Smooth muscle cell (in vitro differentiated cells): Measurements from ENCODE around the gene BCL2L15. TPM values are rescaled to one million over a fixed set of nuclear protein-coding genes. Genes with fewer than 3 reads are reported as not detected.
A peak's percentile ranks its signal among the peaks of the same experiment; 100 is the strongest.

ENCODE experiments used
- DNase-seq: peaks from one replicate; lab custom pipeline; 2025; ENCODE audit not compliant: unreplicated experiment; lab: John Stamatoyannopoulos, UW
- H2AFZ ChIP-seq: fragments of 200-600 bp; sonication (generic); 2 replicates; pipeline ENCODE4 v1.6.0; 2016; ENCODE audit warnings: antibody characterized with exemption, low read depth, mild to moderate bottlenecking
- H3F3A ChIP-seq: fragments of 200-600 bp; sonication (generic); 2 replicates; pipeline ENCODE4 v1.6.0; 2017; ENCODE audit warnings: antibody characterized with exemption, low read depth
- H3K27ac ChIP-seq: fragments of 200-600 bp; sonication (generic); 2 replicates; pipeline ENCODE4 v1.5.1; 2016; ENCODE audit warnings: low read depth, mild to moderate bottlenecking
- H3K27me3 ChIP-seq: fragments of 200-600 bp; sonication (generic); 2 replicates; pipeline ENCODE4 v1.6.1; 2016; ENCODE audit warnings: low read depth, mild to moderate bottlenecking
- H3K36me3 ChIP-seq: fragments of 200-600 bp; sonication (generic); 2 replicates; pipeline ENCODE4 v1.5.1; 2016; ENCODE audit warnings: low read depth
- H3K4me1 ChIP-seq: fragments of 200-600 bp; sonication (generic); 2 replicates; pipeline ENCODE4 v1.5.1; 2016; ENCODE audit warnings: low read depth
- H3K4me2 ChIP-seq: fragments of 200-600 bp; sonication (generic); 2 replicates; pipeline ENCODE4 v1.6.0; 2016; ENCODE audit warnings: mild to moderate bottlenecking
- H3K4me3 ChIP-seq: fragments of 200-600 bp; sonication (generic); 2 replicates; pipeline ENCODE4 v1.5.1; 2016; ENCODE audit warnings: mild to moderate bottlenecking
- H3K79me2 ChIP-seq: fragments of 200-600 bp; sonication (generic); 2 replicates; pipeline ENCODE4 v1.6.0; 2016; ENCODE audit warnings: low read depth, mild to moderate bottlenecking
- H3K9ac ChIP-seq: fragments of 200-600 bp; sonication (generic); 2 replicates; pipeline ENCODE4 v1.6.0; 2016; ENCODE audit warnings: low read depth
- H3K9me3 ChIP-seq: fragments of 200-600 bp; sonication (generic); replicated peaks from 2 replicates; pipeline ENCODE4 v1.5.1; 2016; ENCODE audit warnings: low read depth
- H4K20me1 ChIP-seq: fragments of 200-600 bp; sonication (generic); 2 replicates; pipeline ENCODE4 v1.6.0; 2016; ENCODE audit warnings: low read depth
- WGBS: methylation state at CpG from one replicate; pipeline ENCODE4 v1.1.7; 2016; ENCODE audit warnings: low lambda C conversion rate; 5-methylcytosine and 5-hydroxymethylcytosine counted together
- polyA plus RNA-seq: library from polyadenylated mRNA; unstranded; fragments of >200 nt; fragmentation: Nextera tagmentation; extraction: Ambion mirVana; gene quantifications from 2 replicates; pipeline ENCODE4 v1.2.1, GENCODE V29; 2016
- total RNA-seq: library from RNA; depleted of rRNA; stranded (reverse); fragments of >200 nt; gene quantifications from 2 replicates; pipeline ENCODE4 v1.2.3, GENCODE V29; 2014
- TF ChIP-seq, protein P1 (sequence below): fragments of 200-600 bp; sonication (generic); IDR thresholded peaks from 2 replicates; pipeline ENCODE4 v1.5.1; 2017; ENCODE audit warnings: borderline replicate concordance, mild to moderate bottlenecking, antibody characterized with exemption; ENCODE audit not compliant: insufficient read depth, poor library complexity, severe bottlenecking

BCL2L15 gene
- total and polyA plus RNA-seq, 2 experiments from 2014 or later = 0.13 TPM; not detected in 1

DNA sequence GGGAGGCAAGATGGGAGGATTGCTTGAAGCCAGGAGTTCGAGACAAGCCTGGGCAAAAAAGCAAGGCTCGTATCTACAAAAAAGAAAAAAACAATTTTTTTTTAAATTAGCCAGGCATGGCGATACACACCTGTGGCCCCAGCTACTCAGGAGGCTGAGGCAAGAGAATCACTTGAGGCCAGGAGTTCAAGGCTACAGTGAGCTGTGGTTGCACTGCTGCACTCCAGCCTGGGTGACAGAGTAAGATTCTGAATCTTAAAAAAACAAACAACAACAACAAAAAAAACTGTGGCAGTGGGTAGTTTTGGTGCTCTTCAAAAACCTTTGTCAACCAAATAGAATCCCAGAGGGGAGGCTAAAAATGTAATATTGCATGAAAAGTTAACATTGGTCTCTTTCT lies 16.6 kb downstream of the BCL2L15 start:
- H3K9ac ChIP-seq = no peak overlapping the region
- DNase-seq = no peak
- H3K27me3 ChIP-seq = no peaks in the 10 kb centered on the region
- 97% methylated on average over 3 of the region's 3 CpGs for WGBS
- H3K36me3 ChIP-seq = no peaks in the 10 kb centered on the region
- no peak overlapping the region for H3K4me3 ChIP-seq
- H3K9me3 ChIP-seq = no peaks in the 10 kb centered on the region
- H3F3A ChIP-seq = no peaks in the 10 kb centered on the region
- TF ChIP-seq, protein P1, sequence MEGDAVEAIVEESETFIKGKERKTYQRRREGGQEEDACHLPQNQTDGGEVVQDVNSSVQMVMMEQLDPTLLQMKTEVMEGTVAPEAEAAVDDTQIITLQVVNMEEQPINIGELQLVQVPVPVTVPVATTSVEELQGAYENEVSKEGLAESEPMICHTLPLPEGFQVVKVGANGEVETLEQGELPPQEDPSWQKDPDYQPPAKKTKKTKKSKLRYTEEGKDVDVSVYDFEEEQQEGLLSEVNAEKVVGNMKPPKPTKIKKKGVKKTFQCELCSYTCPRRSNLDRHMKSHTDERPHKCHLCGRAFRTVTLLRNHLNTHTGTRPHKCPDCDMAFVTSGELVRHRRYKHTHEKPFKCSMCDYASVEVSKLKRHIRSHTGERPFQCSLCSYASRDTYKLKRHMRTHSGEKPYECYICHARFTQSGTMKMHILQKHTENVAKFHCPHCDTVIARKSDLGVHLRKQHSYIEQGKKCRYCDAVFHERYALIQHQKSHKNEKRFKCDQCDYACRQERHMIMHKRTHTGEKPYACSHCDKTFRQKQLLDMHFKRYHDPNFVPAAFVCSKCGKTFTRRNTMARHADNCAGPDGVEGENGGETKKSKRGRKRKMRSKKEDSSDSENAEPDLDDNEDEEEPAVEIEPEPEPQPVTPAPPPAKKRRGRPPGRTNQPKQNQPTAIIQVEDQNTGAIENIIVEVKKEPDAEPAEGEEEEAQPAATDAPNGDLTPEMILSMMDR = no peak
- H3K4me2 ChIP-seq = no peak overlapping the region
- H2AFZ ChIP-seq = no peak overlapping the region
- H3K79me2 ChIP-seq = no peaks in the 10 kb centered on the region
- H3K27ac ChIP-seq = no peak overlapping the region
- no peaks in the 10 kb centered on the region for H4K20me1 ChIP-seq
- H3K4me1 ChIP-seq = no peaks in the 10 kb centered on the region

DNA sequence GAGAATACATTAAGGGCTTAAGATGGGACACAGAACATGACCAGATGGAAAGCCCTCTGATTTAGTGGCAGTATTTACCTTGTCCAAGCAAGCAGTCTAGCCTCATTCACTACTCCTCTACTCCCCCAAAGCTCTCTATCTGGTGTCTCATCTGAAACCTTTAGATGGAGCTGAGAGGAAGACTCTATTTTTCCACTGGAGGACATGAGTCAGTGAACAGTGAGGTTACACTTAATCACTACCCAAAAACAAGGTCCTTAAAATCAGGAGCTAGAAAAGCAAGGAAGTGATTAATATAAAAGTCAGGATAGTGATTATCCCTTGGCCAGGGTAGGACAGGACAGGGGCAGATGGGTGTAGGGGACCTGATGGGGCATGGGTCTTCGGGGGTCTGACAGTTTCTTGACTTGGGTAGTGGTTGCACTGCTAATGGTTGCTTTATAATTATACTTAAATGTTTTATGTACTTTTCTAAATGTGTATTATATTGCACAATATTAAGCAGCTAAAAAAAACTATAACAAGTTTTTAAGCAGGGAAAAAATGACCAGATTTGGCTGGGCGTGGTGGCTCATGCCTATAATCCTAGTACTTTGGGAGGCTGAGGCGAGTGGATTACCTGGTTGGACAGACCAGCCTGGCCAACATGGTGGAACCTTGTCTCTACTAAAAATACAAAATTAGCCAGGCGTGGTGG lies 18.8 kb downstream of the BCL2L15 start:
- H3K27ac ChIP-seq = no peak overlapping the region
- H3K27me3 ChIP-seq = no peaks in the 10 kb centered on the region
- no peak overlapping the region for H2AFZ ChIP-seq
- H3K9me3 ChIP-seq = no peaks in the 10 kb centered on the region
- DNase-seq = no peak
- no peaks in the 10 kb centered on the region for H3K36me3 ChIP-seq
- TF ChIP-seq, protein P1 = no peak
- no peak overlapping the region for H3K4me3 ChIP-seq
- no peak overlapping the region for H3K9ac ChIP-seq
- no peaks in the 10 kb centered on the region for H3K4me1 ChIP-seq
- no peaks in the 10 kb centered on the region for H3K79me2 ChIP-seq
- 94% methylated on average over 4 of the region's 4 CpGs for WGBS
- H3K4me2 ChIP-seq = no peak overlapping the region
- no peaks in the 10 kb centered on the region for H4K20me1 ChIP-seq
- no peaks in the 10 kb centered on the region for H3F3A ChIP-seq

DNA sequence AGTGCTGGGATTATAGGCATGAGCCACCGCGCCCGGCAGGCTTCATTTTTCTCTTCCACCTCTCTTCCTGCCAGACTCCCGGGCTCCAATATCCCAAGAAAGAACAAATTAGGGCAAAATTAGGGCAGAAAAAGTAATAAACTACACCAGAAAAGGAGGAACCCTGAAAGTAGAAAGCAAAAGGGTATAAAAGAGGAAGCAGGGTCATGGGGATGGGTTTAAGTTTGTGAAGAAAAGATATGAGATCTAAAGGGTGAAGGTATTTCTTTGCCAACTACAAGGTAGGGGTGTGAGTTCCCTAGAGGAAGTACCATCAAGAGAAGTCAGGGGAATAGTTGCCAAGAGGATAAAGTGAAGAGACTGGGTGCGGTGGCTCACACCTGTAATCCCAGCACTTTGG lies 25.7 kb downstream of the BCL2L15 start:
- H3K9ac ChIP-seq = peak overlapping the region; percentile 17
- H3K79me2 ChIP-seq = no peaks in the 10 kb centered on the region
- H3K27me3 ChIP-seq = no peaks in the 10 kb centered on the region
- H3K9me3 ChIP-seq = no peaks in the 10 kb centered on the region
- H3F3A ChIP-seq = no peaks in the 10 kb centered on the region
- H3K4me2 ChIP-seq = no peak overlapping the region
- no peaks in the 10 kb centered on the region for H3K36me3 ChIP-seq
- TF ChIP-seq, protein P1 = no peak
- H3K4me1 ChIP-seq = peaks cover 5% of the 10 kb centered on the region
- no peak for DNase-seq
- no peak overlapping the region for H3K27ac ChIP-seq
- WGBS = 98% methylated on average over 5 of the region's 5 CpGs
- H4K20me1 ChIP-seq = no peaks in the 10 kb centered on the region
- H3K4me3 ChIP-seq = no peak overlapping the region
- no peak overlapping the region for H2AFZ ChIP-seq

DNA sequence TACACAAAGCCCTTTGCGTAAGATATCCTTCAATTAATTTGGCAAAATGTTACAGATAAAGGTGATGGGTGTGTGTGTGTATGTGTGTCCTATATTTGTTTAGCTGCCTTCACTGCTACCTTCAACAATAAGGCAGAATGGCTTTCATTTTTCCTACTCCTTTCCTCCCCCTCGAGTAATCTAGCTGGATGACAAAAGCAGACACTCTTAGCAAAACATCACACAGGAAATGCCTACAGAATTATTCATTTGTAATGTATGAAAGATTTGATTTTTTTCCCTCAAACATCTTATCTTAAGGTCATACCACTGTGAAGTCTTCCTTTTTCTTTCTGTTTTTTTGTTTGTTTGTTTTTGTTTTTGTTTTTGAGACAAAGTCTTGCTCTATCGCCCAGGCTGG lies 26.5 kb downstream of the BCL2L15 start:
- no peaks in the 10 kb centered on the region for H3K79me2 ChIP-seq
- H3K27ac ChIP-seq = peak overlapping the region; percentile 82
- H3K4me3 ChIP-seq = no peak overlapping the region
- peak overlapping the region; percentile 68 for H3K9ac ChIP-seq
- H3K27me3 ChIP-seq = no peaks in the 10 kb centered on the region
- no peaks in the 10 kb centered on the region for H3K36me3 ChIP-seq
- no peaks in the 10 kb centered on the region for H3K9me3 ChIP-seq
- no peak for DNase-seq
- peak overlapping the region; percentile 13 for H2AFZ ChIP-seq
- TF ChIP-seq, protein P1 = no peak
- H4K20me1 ChIP-seq = no peaks in the 10 kb centered on the region
- no peaks in the 10 kb centered on the region for H3F3A ChIP-seq
- WGBS = 55% methylated on average over 3 of the region's 3 CpGs
- peak overlapping the region; percentile 33 for H3K4me2 ChIP-seq
- peaks cover 5% of the 10 kb centered on the region for H3K4me1 ChIP-seq
